PC-3 (cell line): ENCODE data around the gene GATM.

Experiments used
- EZH2 ChIP-seq: fragments of 300-600 bp; sonication (generic); IDR thresholded peaks from one replicate; pipeline ENCODE4 v1.6.1; 2017; ENCODE audit warnings: antibody characterized with exemption, mild to moderate bottlenecking, low read length; ENCODE audit not compliant: unreplicated experiment
- TF ChIP-seq, protein P1 (sequence below): fragments of 300-600 bp; sonication (generic); conservative IDR thresholded peaks from 2 replicates; pipeline ENCODE4 v1.5.1; 2017; ENCODE audit warnings: antibody characterized with exemption, low read depth, mild to moderate bottlenecking, low read length

DNA sequence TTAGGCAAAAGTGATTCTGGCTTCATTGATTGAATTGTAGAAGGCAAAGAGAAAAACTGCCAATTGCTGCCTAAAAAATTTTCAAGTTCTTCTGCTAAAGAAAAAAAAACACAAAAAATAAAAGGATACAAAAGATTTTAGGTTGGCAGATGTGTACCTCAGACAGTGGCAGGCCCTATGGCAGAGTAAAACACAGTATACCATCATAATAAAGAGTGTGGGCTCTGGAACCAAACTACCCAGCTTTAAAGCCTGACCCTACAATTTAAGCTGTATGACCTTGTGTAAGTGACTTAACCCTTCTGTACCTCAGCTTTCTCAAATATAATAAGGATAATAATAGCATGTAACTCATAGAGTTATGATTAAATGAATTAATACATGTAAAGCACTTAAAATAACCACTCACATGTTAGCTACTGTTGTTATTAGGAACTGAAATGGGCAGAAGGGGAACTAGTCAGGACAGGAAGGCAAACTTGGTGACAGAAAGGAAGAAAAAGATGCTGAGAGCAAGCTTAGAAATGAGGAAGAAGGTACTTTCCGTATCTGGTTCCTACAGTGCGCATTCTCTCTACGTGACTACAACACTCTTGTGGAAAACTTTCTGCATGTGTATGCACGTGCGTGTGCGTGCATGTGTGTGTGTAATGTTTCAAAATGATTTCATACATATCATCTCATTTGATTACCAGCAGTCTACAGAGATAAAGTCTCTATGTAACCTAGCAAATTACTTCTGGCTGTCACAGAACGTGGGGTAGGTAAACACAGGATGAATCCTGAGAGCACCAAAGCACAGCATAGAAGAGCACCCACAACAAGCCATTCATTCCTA lies 13.6 kb upstream of the GATM start:
- TF ChIP-seq, protein P1, sequence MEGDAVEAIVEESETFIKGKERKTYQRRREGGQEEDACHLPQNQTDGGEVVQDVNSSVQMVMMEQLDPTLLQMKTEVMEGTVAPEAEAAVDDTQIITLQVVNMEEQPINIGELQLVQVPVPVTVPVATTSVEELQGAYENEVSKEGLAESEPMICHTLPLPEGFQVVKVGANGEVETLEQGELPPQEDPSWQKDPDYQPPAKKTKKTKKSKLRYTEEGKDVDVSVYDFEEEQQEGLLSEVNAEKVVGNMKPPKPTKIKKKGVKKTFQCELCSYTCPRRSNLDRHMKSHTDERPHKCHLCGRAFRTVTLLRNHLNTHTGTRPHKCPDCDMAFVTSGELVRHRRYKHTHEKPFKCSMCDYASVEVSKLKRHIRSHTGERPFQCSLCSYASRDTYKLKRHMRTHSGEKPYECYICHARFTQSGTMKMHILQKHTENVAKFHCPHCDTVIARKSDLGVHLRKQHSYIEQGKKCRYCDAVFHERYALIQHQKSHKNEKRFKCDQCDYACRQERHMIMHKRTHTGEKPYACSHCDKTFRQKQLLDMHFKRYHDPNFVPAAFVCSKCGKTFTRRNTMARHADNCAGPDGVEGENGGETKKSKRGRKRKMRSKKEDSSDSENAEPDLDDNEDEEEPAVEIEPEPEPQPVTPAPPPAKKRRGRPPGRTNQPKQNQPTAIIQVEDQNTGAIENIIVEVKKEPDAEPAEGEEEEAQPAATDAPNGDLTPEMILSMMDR, result no peak
- no peak for TF ChIP-seq EZH2
